ENCODE results near the gene ZNF385B.

ZNF385B gene

DNA sequence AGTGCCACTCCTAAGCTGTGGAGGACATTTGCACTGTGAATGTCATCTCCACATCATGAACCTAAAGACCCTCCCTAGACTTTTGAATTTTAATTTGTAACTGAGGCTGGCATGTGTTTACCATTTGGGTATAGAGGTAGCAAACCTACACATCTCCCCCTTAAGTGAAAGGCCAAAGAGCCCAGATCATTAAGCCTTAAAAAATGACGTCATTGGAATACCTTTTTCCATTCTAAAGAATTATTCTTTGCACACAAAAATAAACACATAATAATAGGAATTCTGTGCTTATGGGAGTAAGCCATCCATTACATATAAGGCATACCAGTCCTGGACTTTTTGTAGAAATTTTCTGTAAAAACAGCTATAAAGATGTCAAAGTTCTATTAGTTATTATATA is 38.9 kb downstream of the ZNF385B start:
- no peaks in the 10 kb centered on the region for H3K36me3 ChIP-seq
- DNase-seq = no peak
- no peaks in the 10 kb centered on the region for H3K9me3 ChIP-seq (ENCODE audit: severe bottlenecking)
- H3K4me3 ChIP-seq (ENCODE audit: low read depth, low read length) = no peak overlapping the region
- H3K27ac ChIP-seq = no peak overlapping the region
- no peaks in the 10 kb centered on the region for H3K27me3 ChIP-seq (ENCODE audit: insufficient read depth, low read depth, severe bottlenecking)
- TF ChIP-seq, protein P1, sequence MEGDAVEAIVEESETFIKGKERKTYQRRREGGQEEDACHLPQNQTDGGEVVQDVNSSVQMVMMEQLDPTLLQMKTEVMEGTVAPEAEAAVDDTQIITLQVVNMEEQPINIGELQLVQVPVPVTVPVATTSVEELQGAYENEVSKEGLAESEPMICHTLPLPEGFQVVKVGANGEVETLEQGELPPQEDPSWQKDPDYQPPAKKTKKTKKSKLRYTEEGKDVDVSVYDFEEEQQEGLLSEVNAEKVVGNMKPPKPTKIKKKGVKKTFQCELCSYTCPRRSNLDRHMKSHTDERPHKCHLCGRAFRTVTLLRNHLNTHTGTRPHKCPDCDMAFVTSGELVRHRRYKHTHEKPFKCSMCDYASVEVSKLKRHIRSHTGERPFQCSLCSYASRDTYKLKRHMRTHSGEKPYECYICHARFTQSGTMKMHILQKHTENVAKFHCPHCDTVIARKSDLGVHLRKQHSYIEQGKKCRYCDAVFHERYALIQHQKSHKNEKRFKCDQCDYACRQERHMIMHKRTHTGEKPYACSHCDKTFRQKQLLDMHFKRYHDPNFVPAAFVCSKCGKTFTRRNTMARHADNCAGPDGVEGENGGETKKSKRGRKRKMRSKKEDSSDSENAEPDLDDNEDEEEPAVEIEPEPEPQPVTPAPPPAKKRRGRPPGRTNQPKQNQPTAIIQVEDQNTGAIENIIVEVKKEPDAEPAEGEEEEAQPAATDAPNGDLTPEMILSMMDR (IDR thresholded peaks at IDR 0.05; ENCODE audit: low read depth, low read length) = no peak

DNA sequence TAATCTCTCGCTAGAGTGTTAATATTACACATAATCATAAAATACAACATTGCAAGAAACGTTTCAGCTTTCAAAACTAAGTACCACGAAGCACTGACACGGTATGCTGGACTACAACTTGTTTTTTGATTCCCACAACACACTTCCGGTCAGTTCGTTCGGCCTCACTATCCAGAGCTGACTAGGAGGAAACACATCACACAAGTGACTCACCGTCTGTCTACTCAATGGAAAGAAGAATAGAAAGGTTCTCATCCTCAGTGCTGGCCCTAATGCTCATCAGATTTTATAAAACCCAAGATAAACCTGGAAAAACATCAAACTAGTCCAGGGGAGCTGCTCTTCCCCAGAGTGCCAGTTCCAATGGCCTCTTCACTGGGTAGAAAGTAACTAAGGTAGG is 42.9 kb downstream of the ZNF385B start:
- Histone ChIP-seq H3K27me3 (ENCODE audit: insufficient read depth, low read depth, severe bottlenecking) (no peaks in the 10 kb centered on the region), H3K4me3 (ENCODE audit: low read depth, low read length) (no peak overlapping the region), H3K9me3 (ENCODE audit: severe bottlenecking) (no peaks in the 10 kb centered on the region), H3K27ac (no peak overlapping the region), H3K36me3 (no peaks in the 10 kb centered on the region)
- no peak for DNase-seq
- TF ChIP-seq, protein P1 (IDR thresholded peaks at IDR 0.05; ENCODE audit: low read depth, low read length) = no peak

DNA sequence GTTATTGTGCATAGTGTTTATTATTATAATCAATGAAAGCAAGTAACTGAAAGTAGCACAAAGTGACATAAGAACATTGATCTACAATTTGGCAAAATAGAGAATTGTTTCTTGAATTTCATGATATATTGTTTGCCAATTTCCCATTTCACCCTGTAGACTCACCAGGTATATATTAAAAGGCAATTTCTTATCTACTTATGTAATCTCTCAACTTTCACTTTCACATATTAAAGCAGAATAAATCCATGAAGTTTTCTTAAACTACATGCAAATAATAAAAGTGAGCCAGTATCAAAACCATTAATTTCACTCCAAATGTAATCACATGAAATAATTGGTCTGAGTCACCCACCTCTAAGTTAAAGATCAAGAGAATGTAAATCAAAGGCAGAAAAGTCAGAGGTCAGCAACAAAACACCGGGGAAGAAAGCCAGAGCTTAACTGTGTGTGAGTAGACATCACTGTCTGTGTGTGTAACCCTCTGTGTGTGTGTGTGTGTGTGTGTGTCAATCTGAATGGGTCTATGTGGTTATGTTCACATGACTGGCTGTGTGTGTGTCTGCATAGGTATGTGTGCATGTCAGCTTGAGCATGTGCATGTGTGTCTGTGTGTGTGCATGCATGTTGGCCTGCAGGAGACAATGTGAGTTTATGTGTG is 44.1 kb downstream of the ZNF385B start:
- TF ChIP-seq, protein P1 (IDR thresholded peaks at IDR 0.05; ENCODE audit: low read depth, low read length) = no peak
- H3K4me3 ChIP-seq (ENCODE audit: low read depth, low read length) = no peak overlapping the region
- H3K27me3 ChIP-seq (ENCODE audit: insufficient read depth, low read depth, severe bottlenecking) = no peaks in the 10 kb centered on the region
- no peak overlapping the region for H3K27ac ChIP-seq
- H3K9me3 ChIP-seq (ENCODE audit: severe bottlenecking) = no peaks in the 10 kb centered on the region
- no peaks in the 10 kb centered on the region for H3K36me3 ChIP-seq
- no peak for DNase-seq

DNA sequence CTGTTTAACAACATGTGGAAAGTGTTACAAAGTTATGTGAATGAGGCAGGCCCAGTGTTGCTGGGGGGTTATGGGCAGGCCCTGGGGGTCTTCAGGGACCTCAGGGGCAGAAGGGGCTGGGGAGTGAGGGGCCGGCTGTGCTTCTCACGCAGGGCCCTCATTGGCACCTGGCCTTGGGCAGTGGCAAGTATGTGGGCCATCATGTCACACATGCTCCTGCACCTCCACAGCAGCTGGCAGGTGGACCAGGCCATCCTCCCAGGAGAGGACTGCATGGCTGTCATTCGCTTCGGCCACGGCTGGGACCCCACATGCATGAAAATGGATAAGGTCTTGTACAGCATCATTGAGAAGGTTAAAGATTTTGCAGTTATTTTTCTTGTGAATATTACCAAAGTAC is 47.4 kb downstream of the ZNF385B start:
- Histone ChIP-seq H3K9me3 (ENCODE audit: severe bottlenecking) (no peaks in the 10 kb centered on the region), H3K27ac (no peak overlapping the region), H3K4me3 (ENCODE audit: low read depth, low read length) (no peak overlapping the region), H3K36me3 (no peaks in the 10 kb centered on the region), H3K27me3 (ENCODE audit: insufficient read depth, low read depth, severe bottlenecking) (no peaks in the 10 kb centered on the region)
- TF ChIP-seq, protein P1 (IDR thresholded peaks at IDR 0.05; ENCODE audit: low read depth, low read length) = no peak
- no peak for DNase-seq

DNA sequence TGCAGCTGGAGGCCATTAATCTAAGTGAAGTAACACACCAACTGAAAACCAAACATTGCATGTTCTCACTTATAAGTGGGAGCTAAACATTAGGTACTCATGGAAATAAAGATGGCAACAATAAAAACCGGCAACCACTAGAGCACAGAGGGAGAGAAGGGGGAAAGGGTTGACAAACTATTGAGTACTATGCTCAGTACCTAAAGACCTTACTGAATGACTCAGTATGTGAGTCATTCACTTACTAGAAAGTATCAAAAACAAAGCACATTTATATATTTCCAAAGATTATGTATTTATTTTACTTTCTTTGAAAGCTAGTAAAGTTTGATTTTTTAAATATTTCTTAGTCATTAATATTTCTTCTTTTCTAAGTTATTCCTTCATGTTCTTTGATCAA is 48.9 kb downstream of the ZNF385B start:
- Histone ChIP-seq H3K36me3 (no peaks in the 10 kb centered on the region), H3K27me3 (ENCODE audit: insufficient read depth, low read depth, severe bottlenecking) (no peaks in the 10 kb centered on the region), H3K9me3 (ENCODE audit: severe bottlenecking) (no peaks in the 10 kb centered on the region), H3K4me3 (ENCODE audit: low read depth, low read length) (no peak overlapping the region), H3K27ac (no peak overlapping the region)
- TF ChIP-seq, protein P1 (IDR thresholded peaks at IDR 0.05; ENCODE audit: low read depth, low read length) = no peak
- no peak for DNase-seq

DNA sequence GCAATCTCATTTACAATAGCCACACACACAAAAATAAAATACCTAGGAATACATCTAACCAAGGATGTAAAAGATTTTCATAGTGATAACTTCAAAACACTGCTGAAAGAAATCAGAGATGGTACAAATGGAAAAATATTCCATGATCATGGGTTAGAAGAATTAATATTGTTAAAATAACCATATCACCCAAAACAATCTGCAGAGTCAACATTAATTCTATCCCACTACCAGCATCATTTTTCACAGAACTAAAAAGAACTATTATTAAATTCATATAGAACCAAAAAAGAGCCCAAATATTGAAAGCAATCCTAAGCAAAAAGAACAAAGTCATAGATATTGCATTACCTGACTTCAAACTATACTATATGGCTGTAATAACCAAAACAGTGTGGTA is 50.4 kb downstream of the ZNF385B start:
- TF ChIP-seq, protein P1 (IDR thresholded peaks at IDR 0.05; ENCODE audit: low read depth, low read length) = no peak
- H3K9me3 ChIP-seq (ENCODE audit: severe bottlenecking) = no peaks in the 10 kb centered on the region
- H3K27me3 ChIP-seq (ENCODE audit: insufficient read depth, low read depth, severe bottlenecking) = no peaks in the 10 kb centered on the region
- no peak for DNase-seq
- no peak overlapping the region for H3K4me3 ChIP-seq (ENCODE audit: low read depth, low read length)
- H3K36me3 ChIP-seq = no peaks in the 10 kb centered on the region
- no peak overlapping the region for H3K27ac ChIP-seq

Data from WERI-Rb-1 (cell line).